ENCODE results near the gene GRAMD2B. TPM values are rescaled to one million over a fixed set of nuclear protein-coding genes. Genes with fewer than 3 reads are reported as not detected.

GRAMD2B gene, protein sequence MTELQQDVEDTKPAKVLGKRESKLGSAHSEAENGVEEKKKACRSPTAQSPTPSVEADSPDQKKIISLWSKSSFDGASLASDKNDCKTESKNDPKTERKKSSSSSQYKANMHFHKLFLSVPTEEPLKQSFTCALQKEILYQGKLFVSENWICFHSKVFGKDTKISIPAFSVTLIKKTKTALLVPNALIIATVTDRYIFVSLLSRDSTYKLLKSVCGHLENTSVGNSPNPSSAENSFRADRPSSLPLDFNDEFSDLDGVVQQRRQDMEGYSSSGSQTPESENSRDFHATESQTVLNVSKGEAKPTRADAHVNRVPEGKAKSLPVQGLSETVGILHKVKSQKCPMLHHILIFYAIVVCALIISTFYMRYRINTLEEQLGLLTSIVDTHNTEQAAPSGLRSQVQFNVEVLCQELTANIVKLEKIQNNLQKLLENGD
- 26.5 TPM for polyA plus RNA-seq (2013, experiment 1 of 2)
- polyA plus RNA-seq (2013, experiment 2 of 2), result 26.7 TPM

DNA sequence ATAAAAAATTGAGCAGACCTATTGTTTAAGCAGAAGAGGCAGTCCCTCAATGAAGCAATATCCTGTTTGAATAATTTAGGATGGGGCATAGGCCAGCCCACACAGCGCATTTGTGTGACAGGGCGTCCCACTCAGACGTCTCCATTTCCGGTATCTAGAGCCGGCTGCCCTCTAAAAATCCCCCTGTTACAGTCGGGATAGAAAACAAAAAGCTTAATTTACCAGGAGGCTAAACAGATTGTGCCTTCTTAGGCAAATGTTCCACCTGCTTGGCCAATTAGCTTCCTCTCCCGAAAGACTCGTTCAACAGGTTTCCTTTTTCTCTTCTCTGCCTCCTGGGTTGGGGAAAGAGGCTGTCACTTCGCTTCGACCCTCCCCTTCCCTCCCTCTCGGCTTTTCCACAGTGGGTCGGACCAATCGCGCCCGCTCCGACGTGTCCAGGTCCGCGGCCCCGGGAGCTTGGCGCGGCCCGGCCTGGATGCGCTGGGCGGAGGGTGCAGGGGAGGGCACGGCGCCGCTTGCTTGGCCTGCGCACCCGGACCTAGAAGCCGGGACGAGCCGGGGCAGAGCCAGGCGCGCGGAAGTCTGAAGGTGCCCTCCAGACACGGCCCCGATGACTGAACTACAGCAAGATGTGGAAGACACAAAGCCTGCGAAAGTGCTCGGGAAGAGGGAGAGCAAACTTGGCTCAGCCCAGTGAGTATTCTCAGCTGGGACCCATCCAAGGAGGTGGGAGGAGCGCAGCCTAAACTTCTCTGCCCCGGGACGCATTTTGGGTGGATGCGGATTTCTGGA, at the start of gene GRAMD2B:
Gene GRAMD2B (plus strand): TSS at position 416 of the 795 bp plus-strand sequence. CDS start 198 bp downstream, at position 614.
- H3K4ac ChIP-seq (ENCODE audit: low read depth in 1 of 2, low read length in 2 of 2), result peak within 1 kb of the TSS; percentile 81 to 95
- DNase-seq, result peak; percentile 93
- H3K4me1 ChIP-seq (ENCODE audit: control insufficient read depth, insufficient read depth, low read depth, low read length), result peaks cover 4% of the 10 kb centered on the region
- no peaks in the 10 kb centered on the region for H3K9me3 ChIP-seq (ENCODE audit: control insufficient read depth, low read length)
- H3K14ac ChIP-seq (ENCODE audit: low read length in 2 of 2), result peak within 1 kb of the TSS; percentile 83 to 86
- H3K4me2 ChIP-seq (ENCODE audit: low read length, poor library complexity, severe bottlenecking), result peak within 1 kb of the TSS; percentile 83
- H2AK5ac ChIP-seq (ENCODE audit: low read length, severe bottlenecking), result peak within 1 kb of the TSS; percentile 53
- peak within 1 kb of the TSS; percentile 29 to 77 for H2BK12ac ChIP-seq (ENCODE audit: low read length in 2 of 2)
- H2AFZ ChIP-seq (ENCODE audit: low read depth, low read length), result peak within 1 kb of the TSS; percentile 6
- peaks cover 5% of the 10 kb centered on the region for H3K79me1 ChIP-seq (replicated peaks; ENCODE audit: low read length, poor library complexity, severe bottlenecking)
- H3K36me3 ChIP-seq (ENCODE audit: control insufficient read depth in 1 of 2, insufficient read depth in 2 of 2, low read depth in 1 of 2, low read length in 2 of 2), result peaks cover 0 to 3% of the 10 kb centered on the region in 2 experiments
- peak within 1 kb of the TSS; percentile 86 to 88 for H3K4me3 ChIP-seq (ENCODE audit: insufficient read depth in 1 of 2, low read depth in 1 of 2, low read length in 2 of 2)
- peak within 1 kb of the TSS; percentile 91 for H3K9ac ChIP-seq (ENCODE audit: low read length)
- H4K8ac ChIP-seq (ENCODE audit: low read length), result peak within 1 kb of the TSS; percentile 82
- H3K23ac ChIP-seq (ENCODE audit: low read length in 2 of 2), result peak within 1 kb of the TSS in 1 of 2 experiments; percentile 79
- H3K27ac ChIP-seq (ENCODE audit: low read length, poor library complexity, severe bottlenecking), result peak within 1 kb of the TSS; percentile 97
- peak within 1 kb of the TSS; percentile 98 for H2BK5ac ChIP-seq (ENCODE audit: low read depth, low read length, poor library complexity, severe bottlenecking)
- peak within 1 kb of the TSS; percentile 73 for H2BK120ac ChIP-seq (ENCODE audit: low read depth, low read length)
- peak within 1 kb of the TSS; percentile 86 to 97 for H3K18ac ChIP-seq (ENCODE audit: low read depth in 1 of 2, low read length in 2 of 2)
- no peak within 1 kb of the TSS for H2BK15ac ChIP-seq (ENCODE audit: low read depth, poor library complexity, severe bottlenecking)
- 3% methylated on average over 44 of the region's 44 CpGs for WGBS
- H3K27me3 ChIP-seq (ENCODE audit: control insufficient read depth in 1 of 2, insufficient read depth in 1 of 2, low read length in 2 of 2), result no peaks in the 10 kb centered on the region
- H4K91ac ChIP-seq (ENCODE audit: low read length), result peak within 1 kb of the TSS; percentile 86

DNA sequence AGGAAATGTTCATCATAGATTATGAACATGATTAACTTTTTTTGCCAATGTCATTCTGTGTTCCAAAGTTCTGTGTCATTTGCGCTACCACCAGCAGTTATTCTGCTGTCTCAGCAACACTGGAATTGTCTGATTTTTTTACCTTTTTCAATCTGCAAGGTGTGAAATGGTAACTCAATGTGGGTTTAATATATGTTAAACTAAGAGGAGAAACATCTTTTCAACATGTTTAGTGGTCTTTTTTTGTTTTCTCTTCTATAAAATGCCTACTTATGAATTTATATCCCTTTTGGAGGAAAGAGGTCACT, 49.1 kb upstream of the GRAMD2B start:
- no peak overlapping the region for H2BK12ac ChIP-seq (ENCODE audit: low read length in 2 of 2)
- WGBS, result 100% methylated on average over 1 of the region's 1 CpG
- H4K8ac ChIP-seq (ENCODE audit: low read length), result no peak overlapping the region
- H3K27me3 ChIP-seq (ENCODE audit: control insufficient read depth in 1 of 2, insufficient read depth in 1 of 2, low read length in 2 of 2), result no peaks in the 10 kb centered on the region
- no peak overlapping the region for H4K91ac ChIP-seq (ENCODE audit: low read length)
- H3K36me3 ChIP-seq (ENCODE audit: control insufficient read depth in 1 of 2, insufficient read depth in 2 of 2, low read depth in 1 of 2, low read length in 2 of 2), result no peaks in the 10 kb centered on the region
- no peak overlapping the region for H3K18ac ChIP-seq (ENCODE audit: low read depth in 1 of 2, low read length in 2 of 2)
- H3K4me1 ChIP-seq (ENCODE audit: control insufficient read depth, insufficient read depth, low read depth, low read length), result peaks cover 12% of the 10 kb centered on the region
- H3K9me3 ChIP-seq (ENCODE audit: control insufficient read depth, low read length), result no peaks in the 10 kb centered on the region
- no peak overlapping the region for H2BK120ac ChIP-seq (ENCODE audit: low read depth, low read length)
- no peak overlapping the region for H2BK15ac ChIP-seq (ENCODE audit: low read depth, poor library complexity, severe bottlenecking)
- H2BK5ac ChIP-seq (ENCODE audit: low read depth, low read length, poor library complexity, severe bottlenecking), result no peak overlapping the region
- no peak overlapping the region for H3K14ac ChIP-seq (ENCODE audit: low read length in 2 of 2)
- peak overlapping the region; percentile 13 for H3K4me2 ChIP-seq (ENCODE audit: low read length, poor library complexity, severe bottlenecking)
- H3K4ac ChIP-seq (ENCODE audit: low read depth in 1 of 2, low read length in 2 of 2), result no peak overlapping the region
- no peak for DNase-seq
- no peak overlapping the region for H2AK5ac ChIP-seq (ENCODE audit: low read length, severe bottlenecking)
- H3K4me3 ChIP-seq (ENCODE audit: insufficient read depth in 1 of 2, low read depth in 1 of 2, low read length in 2 of 2), result no peak overlapping the region
- H3K9ac ChIP-seq (ENCODE audit: low read length), result no peak overlapping the region
- no peak overlapping the region for H3K27ac ChIP-seq (ENCODE audit: low read length, poor library complexity, severe bottlenecking)
- no peak overlapping the region for H2AFZ ChIP-seq (ENCODE audit: low read depth, low read length)
- peaks cover 4% of the 10 kb centered on the region for H3K79me1 ChIP-seq (replicated peaks; ENCODE audit: low read length, poor library complexity, severe bottlenecking)
- H3K23ac ChIP-seq (ENCODE audit: low read length in 2 of 2), result no peak overlapping the region

DNA sequence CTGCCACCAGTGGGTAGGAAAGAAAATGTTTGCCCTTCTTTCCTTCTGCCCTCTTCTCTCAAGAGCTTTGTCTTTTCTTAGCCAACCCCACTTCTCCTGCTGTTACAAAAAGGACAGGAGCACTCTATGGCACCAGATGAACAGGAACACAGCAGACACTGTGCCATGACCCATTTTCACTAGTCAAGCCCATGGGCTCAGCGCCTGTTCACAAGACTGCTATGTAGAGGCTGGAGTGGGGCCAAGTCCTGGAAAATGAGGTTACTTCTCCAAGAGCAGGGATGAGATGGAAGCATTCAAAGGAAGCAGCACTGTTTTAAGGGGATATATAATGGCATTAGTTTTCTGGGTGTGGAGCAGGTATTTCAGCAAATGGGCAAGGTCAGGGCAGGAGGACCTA, 46.8 kb upstream of the GRAMD2B start:
- H3K79me1 ChIP-seq (replicated peaks; ENCODE audit: low read length, poor library complexity, severe bottlenecking), result peaks cover 5% of the 10 kb centered on the region
- H3K14ac ChIP-seq (ENCODE audit: low read length in 2 of 2), result no peak overlapping the region
- no peak overlapping the region for H4K91ac ChIP-seq (ENCODE audit: low read length)
- WGBS, result 93% methylated on average over 1 of the region's 1 CpG
- peak overlapping the region; percentile 50 for H2AK5ac ChIP-seq (ENCODE audit: low read length, severe bottlenecking)
- H3K23ac ChIP-seq (ENCODE audit: low read length in 2 of 2), result no peak overlapping the region
- no peak overlapping the region for H2AFZ ChIP-seq (ENCODE audit: low read depth, low read length)
- H3K4me2 ChIP-seq (ENCODE audit: low read length, poor library complexity, severe bottlenecking), result no peak overlapping the region
- peaks cover under 1% of the 10 kb centered on the region for H3K9me3 ChIP-seq (ENCODE audit: control insufficient read depth, low read length)
- no peak overlapping the region for H3K4ac ChIP-seq (ENCODE audit: low read depth in 1 of 2, low read length in 2 of 2)
- H3K9ac ChIP-seq (ENCODE audit: low read length), result no peak overlapping the region
- no peak overlapping the region for H2BK12ac ChIP-seq (ENCODE audit: low read length in 2 of 2)
- no peaks in the 10 kb centered on the region for H3K27me3 ChIP-seq (ENCODE audit: control insufficient read depth in 1 of 2, insufficient read depth in 1 of 2, low read length in 2 of 2)
- H3K27ac ChIP-seq (ENCODE audit: low read length, poor library complexity, severe bottlenecking), result no peak overlapping the region
- no peak overlapping the region for H3K4me3 ChIP-seq (ENCODE audit: insufficient read depth in 1 of 2, low read depth in 1 of 2, low read length in 2 of 2)
- H3K4me1 ChIP-seq (ENCODE audit: control insufficient read depth, insufficient read depth, low read depth, low read length), result peaks cover 6% of the 10 kb centered on the region
- no peak for DNase-seq
- no peak overlapping the region for H2BK120ac ChIP-seq (ENCODE audit: low read depth, low read length)
- H3K18ac ChIP-seq (ENCODE audit: low read depth in 1 of 2, low read length in 2 of 2), result peak overlapping the region in 1 of 2 experiments; percentile 2
- no peak overlapping the region for H2BK5ac ChIP-seq (ENCODE audit: low read depth, low read length, poor library complexity, severe bottlenecking)
- peak overlapping the region; percentile 39 for H4K8ac ChIP-seq (ENCODE audit: low read length)
- H3K36me3 ChIP-seq (ENCODE audit: control insufficient read depth in 1 of 2, insufficient read depth in 2 of 2, low read depth in 1 of 2, low read length in 2 of 2), result no peaks in the 10 kb centered on the region
- no peak overlapping the region for H2BK15ac ChIP-seq (ENCODE audit: low read depth, poor library complexity, severe bottlenecking)

DNA sequence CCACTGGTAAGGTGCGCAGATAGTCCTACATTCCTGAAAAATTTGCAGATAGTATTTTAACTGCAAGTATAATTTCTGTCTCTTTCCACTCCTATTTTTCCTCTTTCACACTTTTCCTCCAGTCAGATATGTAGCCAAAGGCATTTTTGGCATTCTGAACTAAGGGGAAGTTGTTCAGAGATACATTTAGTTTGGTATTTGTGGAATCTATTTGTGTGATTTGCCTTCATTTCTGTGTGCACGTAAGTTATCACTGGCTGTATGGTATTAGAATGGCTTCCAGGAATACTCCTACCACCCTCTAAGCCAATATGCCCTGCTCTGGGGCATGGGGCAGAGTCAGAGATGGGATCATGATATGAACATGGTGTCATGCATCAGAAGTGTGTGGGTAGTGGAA, 45.8 kb upstream of the GRAMD2B start:
- Histone ChIP-seq H3K36me3 (ENCODE audit: control insufficient read depth in 1 of 2, insufficient read depth in 2 of 2, low read depth in 1 of 2, low read length in 2 of 2) (no peaks in the 10 kb centered on the region), H3K4me3 (ENCODE audit: insufficient read depth in 1 of 2, low read depth in 1 of 2, low read length in 2 of 2) (no peak overlapping the region), H2BK5ac (ENCODE audit: low read depth, low read length, poor library complexity, severe bottlenecking) (no peak overlapping the region), H3K27me3 (ENCODE audit: control insufficient read depth in 1 of 2, insufficient read depth in 1 of 2, low read length in 2 of 2) (no peaks in the 10 kb centered on the region), H3K14ac (ENCODE audit: low read length in 2 of 2) (no peak overlapping the region), H4K8ac (ENCODE audit: low read length) (no peak overlapping the region), H2BK15ac (ENCODE audit: low read depth, poor library complexity, severe bottlenecking) (no peak overlapping the region), H3K27ac (ENCODE audit: low read length, poor library complexity, severe bottlenecking) (peak overlapping the region; percentile 63), H3K4me1 (ENCODE audit: control insufficient read depth, insufficient read depth, low read depth, low read length) (peaks cover 5% of the 10 kb centered on the region), H3K23ac (ENCODE audit: low read length in 2 of 2) (no peak overlapping the region), H3K79me1 (replicated peaks; ENCODE audit: low read length, poor library complexity, severe bottlenecking) (peaks cover 5% of the 10 kb centered on the region), H2AK5ac (ENCODE audit: low read length, severe bottlenecking) (no peak overlapping the region), H3K9ac (ENCODE audit: low read length) (no peak overlapping the region), H3K18ac (ENCODE audit: low read depth in 1 of 2, low read length in 2 of 2) (peak overlapping the region in 1 of 2 experiments; percentile 40), H2AFZ (ENCODE audit: low read depth, low read length) (no peak overlapping the region), H2BK120ac (ENCODE audit: low read depth, low read length) (no peak overlapping the region), H4K91ac (ENCODE audit: low read length) (no peak overlapping the region), H3K9me3 (ENCODE audit: control insufficient read depth, low read length) (peaks cover 10% of the 10 kb centered on the region), H3K4me2 (ENCODE audit: low read length, poor library complexity, severe bottlenecking) (peak overlapping the region; percentile 57), H2BK12ac (ENCODE audit: low read length in 2 of 2) (no peak overlapping the region), H3K4ac (ENCODE audit: low read depth in 1 of 2, low read length in 2 of 2) (no peak overlapping the region)
- WGBS, result 50% methylated on average over 1 of the region's 2 CpGs
- no peak for DNase-seq
